Activated effector memory CD4-positive, alpha-beta T cell treated with Interleukin-2 at 50 U/mL for 16 hours (primary cell): ENCODE results near the gene ASXL1.
"Not testable (repeated sequence)": the region's sequence is repeated elsewhere in the genome, so short reads cannot be mapped to it uniquely, and the experiment has no call there.

ENCODE experiments used
- DNase-seq: peaks from one replicate; pipeline ENCODE4 v3.0.0-alpha.2; 2020

Gene ASXL1

GRCh38 chr20:32357869-32358631, at the start of gene ASXL1:
ASXL1 (plus strand) TSS chr20:32358331; CDS start chr20:32358776, 445 bp downstream.
- peak; percentile 90 for DNase-seq

GRCh38 chr20:32312718-32313424, 45.3 kb upstream of the ASXL1 start:
- no peak for DNase-seq

- no peak for DNase-seq
Measured at GRCh38 chr20:32314768-32315167, 43.4 kb upstream of the ASXL1 start.

GRCh38 chr20:32315399-32315798, 42.7 kb upstream of the ASXL1 start:
- DNase-seq, result no peak

- no peak for DNase-seq
Measured at GRCh38 chr20:32315891-32316290, 42.2 kb upstream of the ASXL1 start.

- DNase-seq, result no peak
Measured at GRCh38 chr20:32316667-32317066, 41.5 kb upstream of the ASXL1 start.

- DNase-seq, result no peak
Measured at GRCh38 chr20:32319100-32319499, 39.0 kb upstream of the ASXL1 start.

GRCh38 chr20:32320305-32320704, 37.8 kb upstream of the ASXL1 start:
- DNase-seq, result no peak

- DNase-seq, result no peak
Measured at GRCh38 chr20:32321390-32321789, 36.7 kb upstream of the ASXL1 start.

- not testable (repeated sequence) for DNase-seq
Measured at GRCh38 chr20:32322260-32322659, 35.9 kb upstream of the ASXL1 start.

GRCh38 chr20:32323761-32324160, 34.4 kb upstream of the ASXL1 start:
- DNase-seq, result not testable (repeated sequence)

GRCh38 chr20:32325706-32326503, 32.2 kb upstream of the ASXL1 start:
- DNase-seq, result no peak

GRCh38 chr20:32326504-32326845, 31.7 kb upstream of the ASXL1 start:
- DNase-seq, result no peak

- DNase-seq, result no peak
Measured at GRCh38 chr20:32327087-32327681, 30.9 kb upstream of the ASXL1 start.

GRCh38 chr20:32329817-32330554, 28.1 kb upstream of the ASXL1 start:
- no peak for DNase-seq

GRCh38 chr20:32330555-32330897, 27.6 kb upstream of the ASXL1 start:
- no peak for DNase-seq

- DNase-seq, result no peak
Measured at GRCh38 chr20:32332614-32333013, 25.5 kb upstream of the ASXL1 start.

GRCh38 chr20:32333181-32333987, 24.7 kb upstream of the ASXL1 start:
- DNase-seq, result no peak

GRCh38 chr20:32333988-32334885, 23.9 kb upstream of the ASXL1 start:
- DNase-seq, result peak; percentile 50

GRCh38 chr20:32336918-32337347, 21.2 kb upstream of the ASXL1 start:
- DNase-seq, result no peak
